SK-N-SH (cell line): ENCODE results near the gene SLC6A3. TPM values are rescaled to one million over a fixed set of nuclear protein-coding genes. Genes with fewer than 3 reads are reported as not detected.

Experiments
- CTCF ChIA-PET: fragments of 300-600, 350-600 bp; formaldehyde crosslinking; extraction: SDS; loops from one replicate; lab custom pipeline; 2021; lab: Yijun Ruan, JAX
- POLR2A ChIA-PET: fragments of 350-600 bp; sonication (Branson Sonifier 250); formaldehyde crosslinking; extraction: SDS; loops from one replicate; lab custom pipeline; 2020; ENCODE audit warnings: antibody characterized with exemption, inconsistent platforms; lab: Yijun Ruan, JAX
- DNase-seq: peaks from one replicate; pipeline ENCODE4 v3.0.0; 2012
- H2AFZ ChIP-seq: fragments of 200-600 bp; sonication (generic); 2 replicates; pipeline ENCODE4 v1.8.1; 2016; ENCODE audit warnings: antibody characterized with exemption, mild to moderate bottlenecking, low read depth
- H3F3A ChIP-seq: fragments of 200-600 bp; sonication (generic); replicated peaks from 2 replicates; pipeline ENCODE3; 2016; ENCODE audit warnings: antibody characterized with exemption, mild to moderate bottlenecking; ENCODE audit not compliant: insufficient read depth
- H3K27ac ChIP-seq, 2 experiments: fragments of 200-500 bp in 1 of 2; fragments of 200-600 bp in 1 of 2; sonication (Bioruptor generic) in 1 of 2; sonication (generic), shearing (Covaris generic) in 1 of 2; 2 replicates each; pipeline versions ENCODE4 v1.5.1 to v1.6.1; 2014 to 2016; ENCODE audit warnings: low read depth in 2 of 2, inconsistent platforms in 1 of 2, low read length in 1 of 2, mild to moderate bottlenecking in 1 of 2, mixed read lengths in 1 of 2
- H3K27me3 ChIP-seq: fragments of 200-600 bp; sonication (generic), shearing (Covaris generic); 2 replicates; pipeline ENCODE4 v1.6.1; 2016; ENCODE audit warnings: mixed run types; ENCODE audit not compliant: insufficient read depth
- H3K36me3 ChIP-seq, 2 experiments: fragments of 200-500 bp in 1 of 2; fragments of 200-600 bp in 1 of 2; sonication (Bioruptor generic) in 1 of 2; sonication (generic) in 1 of 2; replicated peaks in 1 of 2; 2 replicates each; pipeline versions ENCODE3 to v1.5.1; 2014 to 2016; ENCODE audit warnings: low read length in 1 of 2, mild to moderate bottlenecking in 1 of 2; ENCODE audit not compliant: insufficient read depth in 2 of 2, control insufficient read depth in 1 of 2
- H3K4me1 ChIP-seq, 2 experiments: fragments of 200-500 bp in 1 of 2; fragments of 200-600 bp in 1 of 2; sonication (Bioruptor generic) in 1 of 2; sonication (generic), shearing (Covaris generic) in 1 of 2; 2 replicates each; pipeline versions ENCODE4 v1.5.1 to v1.6.1; 2014 to 2016; ENCODE audit warnings: low read depth in 1 of 2, low read length in 1 of 2, mixed run types in 1 of 2; ENCODE audit not compliant: insufficient read depth in 2 of 2, control insufficient read depth in 1 of 2
- H3K4me2 ChIP-seq: fragments of 200-600 bp; sonication (generic), shearing (Covaris generic); 2 replicates; pipeline ENCODE4 v1.6.1; 2017; ENCODE audit warnings: mixed run types
- H3K4me3 ChIP-seq, 2 experiments: fragments of 200-500 bp in 1 of 2; fragments of 200-600 bp in 1 of 2; sonication (Bioruptor generic) in 1 of 2; sonication (generic), shearing (Covaris generic) in 1 of 2; 2 replicates each; pipeline versions ENCODE4 v1.5.1 to v1.8.1; 2014 to 2016; ENCODE audit warnings: low read depth in 2 of 2, inconsistent platforms in 1 of 2, low read length in 1 of 2, mild to moderate bottlenecking in 1 of 2, mixed read lengths in 1 of 2, moderate library complexity in 1 of 2
- H3K79me2 ChIP-seq: fragments of 200-600 bp; sonication (generic); 2 replicates; pipeline ENCODE4 v1.8.1; 2017; ENCODE audit warnings: mild to moderate bottlenecking; ENCODE audit not compliant: insufficient read depth
- H3K9ac ChIP-seq: fragments of 200-600 bp; sonication (generic); 2 replicates; pipeline ENCODE4 v1.6.1; 2017; ENCODE audit warnings: mixed run types
- H3K9me2 ChIP-seq: fragments of 200-600 bp; sonication (generic); 2 replicates; pipeline ENCODE4 v1.6.1; 2017; ENCODE audit warnings: mixed run types
- H3K9me3 ChIP-seq: fragments of 200-600 bp; sonication (generic); 2 replicates; pipeline ENCODE4 v1.6.1; 2017; ENCODE audit warnings: mixed run types, mild to moderate bottlenecking, moderate library complexity
- H4K20me1 ChIP-seq: fragments of 200-600 bp; sonication (generic); 2 replicates; pipeline ENCODE4 v1.6.1; 2017; ENCODE audit warnings: mild to moderate bottlenecking, mixed run types; ENCODE audit not compliant: insufficient read depth
- ELF1 ChIP-seq: IDR thresholded peaks from 2 replicates; pipeline ENCODE4 v1.4.0; 2012
- EZH2phosphoT487 ChIP-seq: fragments of 200-600 bp; sonication (generic); IDR thresholded peaks from 2 replicates; pipeline ENCODE4 v1.6.1; 2017; ENCODE audit warnings: low read depth, mixed run types, mild to moderate bottlenecking, antibody characterized with exemption, moderate library complexity, borderline replicate concordance
- FOSL2 ChIP-seq: IDR thresholded peaks from 2 replicates; pipeline ENCODE4 v1.4.0; 2012; ENCODE audit warnings: low read depth, mild to moderate bottlenecking, moderate library complexity, borderline replicate concordance
- MEF2A ChIP-seq: IDR thresholded peaks from 2 replicates; pipeline ENCODE4 v1.4.0; 2012; ENCODE audit warnings: low read depth, borderline replicate concordance
- MXI1 ChIP-seq: IDR thresholded peaks from 2 replicates; pipeline ENCODE4 v1.6.1; 2012; ENCODE audit warnings: mild to moderate bottlenecking, low read depth, low read length, improper control_type of control experiment
- NFIC ChIP-seq: IDR thresholded peaks from 2 replicates; pipeline ENCODE4 v1.4.0; 2012; ENCODE audit warnings: borderline replicate concordance
- NRF1 ChIP-seq: IDR thresholded peaks from 2 replicates; pipeline ENCODE4 v1.6.1; 2012; ENCODE audit warnings: low read depth, mild to moderate bottlenecking, low read length
- POLR2AphosphoS5 ChIP-seq: IDR thresholded peaks from 2 replicates; pipeline ENCODE4 v1.6.1; 2012; ENCODE audit warnings: low read depth, low read length
- RCOR1 ChIP-seq: fragments of 150-350 bp; IDR thresholded peaks from 2 replicates; pipeline ENCODE4 v1.6.1; 2017; ENCODE audit warnings: antibody characterized with exemption, low read length
- RXRA ChIP-seq: IDR thresholded peaks from 2 replicates; pipeline ENCODE4 v1.4.0; 2012; ENCODE audit warnings: low read depth, mild to moderate bottlenecking, borderline replicate concordance
- WGBS: methylation state at CpG from one replicate; pipeline ENCODE4 v1.1.6; 2017; ENCODE audit warnings: low lambda C conversion rate; 5-methylcytosine and 5-hydroxymethylcytosine counted together
- polyA plus RNA-seq, 3 experiments: library from polyadenylated mRNA; depleted of rRNA; stranded (reverse); fragments of >200 nt; gene quantifications; 2 replicates each; pipeline ENCODE4 v1.2.3, GENCODE V29; 2012
- TF ChIP-seq, protein P1 (sequence below): fragments of 200-600 bp; sonication (generic); IDR thresholded peaks from 2 replicates; pipeline ENCODE4 v1.6.1; 2017; ENCODE audit warnings: antibody characterized with exemption, mild to moderate bottlenecking, moderate library complexity
- TF ChIP-seq, protein P2 (sequence below): fragments of 150-350 bp; IDR thresholded peaks from 2 replicates; pipeline ENCODE4 v1.6.1; 2016; ENCODE audit warnings: mild to moderate bottlenecking, low read depth, low read length

SLC6A3 gene
- polyA plus RNA-seq, 1 of the 3 experiments (the other 2 are of a cell fraction), result not detected

DNA sequence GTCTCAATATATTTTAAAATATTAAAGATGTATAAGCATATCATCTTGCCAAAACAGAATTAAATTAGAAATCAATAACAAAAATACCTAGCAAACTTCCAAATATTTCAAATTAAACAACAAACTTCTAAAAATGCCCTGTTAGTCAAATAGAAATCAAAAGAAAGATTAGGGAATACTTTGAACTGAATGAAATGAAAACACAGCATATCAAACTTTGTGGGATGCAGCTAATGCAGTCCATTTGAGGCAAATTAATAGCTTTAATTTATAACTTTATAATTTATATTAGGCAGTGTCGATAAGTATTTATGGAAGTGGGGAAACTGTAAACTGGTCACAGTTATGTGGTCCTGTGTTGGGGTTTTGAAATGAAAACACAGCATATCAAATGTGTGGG is 17.1 kb downstream of the SLC6A3 start:
- Histone ChIP-seq H3K4me1 (no peaks in the 10 kb centered on the region), H3K9me3 (peaks cover 9% of the 10 kb centered on the region; the same call in 1 of the 2 replicates), H3K4me3 (no peak overlapping the region; a peak in 1 of 4 replicates), H3K27ac (no peak overlapping the region), H3K9me2 (no peaks in the 10 kb centered on the region), H3K27me3 (no peaks in the 10 kb centered on the region), H3F3A (no peaks in the 10 kb centered on the region), H3K4me2 (no peak overlapping the region), H3K79me2 (no peaks in the 10 kb centered on the region), H3K9ac (no peak overlapping the region), H4K20me1 (no peaks in the 10 kb centered on the region), H3K36me3 (no peaks in the 10 kb centered on the region), H2AFZ (no peak overlapping the region)
- CTCF ChIA-PET, result no interaction called here
- 4% methylated on average over 1 of the region's 1 CpG for WGBS
- POLR2A ChIA-PET, result no interaction called here
- DNase-seq, result no peak
- TF ChIP-seq, protein P1, sequence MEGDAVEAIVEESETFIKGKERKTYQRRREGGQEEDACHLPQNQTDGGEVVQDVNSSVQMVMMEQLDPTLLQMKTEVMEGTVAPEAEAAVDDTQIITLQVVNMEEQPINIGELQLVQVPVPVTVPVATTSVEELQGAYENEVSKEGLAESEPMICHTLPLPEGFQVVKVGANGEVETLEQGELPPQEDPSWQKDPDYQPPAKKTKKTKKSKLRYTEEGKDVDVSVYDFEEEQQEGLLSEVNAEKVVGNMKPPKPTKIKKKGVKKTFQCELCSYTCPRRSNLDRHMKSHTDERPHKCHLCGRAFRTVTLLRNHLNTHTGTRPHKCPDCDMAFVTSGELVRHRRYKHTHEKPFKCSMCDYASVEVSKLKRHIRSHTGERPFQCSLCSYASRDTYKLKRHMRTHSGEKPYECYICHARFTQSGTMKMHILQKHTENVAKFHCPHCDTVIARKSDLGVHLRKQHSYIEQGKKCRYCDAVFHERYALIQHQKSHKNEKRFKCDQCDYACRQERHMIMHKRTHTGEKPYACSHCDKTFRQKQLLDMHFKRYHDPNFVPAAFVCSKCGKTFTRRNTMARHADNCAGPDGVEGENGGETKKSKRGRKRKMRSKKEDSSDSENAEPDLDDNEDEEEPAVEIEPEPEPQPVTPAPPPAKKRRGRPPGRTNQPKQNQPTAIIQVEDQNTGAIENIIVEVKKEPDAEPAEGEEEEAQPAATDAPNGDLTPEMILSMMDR, result no peak

DNA sequence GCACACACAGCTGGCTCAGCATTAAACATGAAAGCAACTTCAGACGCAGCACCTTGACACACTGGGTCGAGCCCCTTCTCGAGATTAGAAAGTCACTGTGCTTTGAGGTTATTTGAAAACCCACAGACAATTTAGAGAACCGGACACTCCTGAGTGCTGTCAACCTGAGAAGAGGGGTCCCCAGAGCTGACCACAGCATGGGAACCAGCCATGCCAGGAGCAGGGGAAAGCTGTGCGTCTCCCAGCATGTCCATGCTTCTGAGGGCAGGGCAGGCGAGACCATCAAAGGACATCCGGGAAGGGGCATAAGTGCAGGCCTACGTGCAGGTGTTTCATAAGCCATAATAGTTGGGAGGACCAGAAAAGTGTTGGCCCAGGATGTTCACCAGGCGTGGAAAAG is 20.5 kb downstream of the SLC6A3 start:
- no peak overlapping the region for H3K9ac ChIP-seq
- H3K4me3 ChIP-seq, result no peak overlapping the region
- no peaks in the 10 kb centered on the region; the same call in 1 of the 2 replicates for H3K27me3 ChIP-seq
- TF ChIP-seq NFIC (no peak), MEF2A (no peak), RXRA (no peak), NRF1 (no peak), POLR2AphosphoS5 (no peak), ELF1 (no peak), MXI1 (no peak), RCOR1 (no peak), FOSL2 (no peak), EZH2phosphoT487 (no peak)
- TF ChIP-seq, protein P2, sequence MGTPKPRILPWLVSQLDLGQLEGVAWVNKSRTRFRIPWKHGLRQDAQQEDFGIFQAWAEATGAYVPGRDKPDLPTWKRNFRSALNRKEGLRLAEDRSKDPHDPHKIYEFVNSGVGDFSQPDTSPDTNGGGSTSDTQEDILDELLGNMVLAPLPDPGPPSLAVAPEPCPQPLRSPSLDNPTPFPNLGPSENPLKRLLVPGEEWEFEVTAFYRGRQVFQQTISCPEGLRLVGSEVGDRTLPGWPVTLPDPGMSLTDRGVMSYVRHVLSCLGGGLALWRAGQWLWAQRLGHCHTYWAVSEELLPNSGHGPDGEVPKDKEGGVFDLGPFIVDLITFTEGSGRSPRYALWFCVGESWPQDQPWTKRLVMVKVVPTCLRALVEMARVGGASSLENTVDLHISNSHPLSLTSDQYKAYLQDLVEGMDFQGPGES, result no peak
- H3K36me3 ChIP-seq, result no peaks in the 10 kb centered on the region
- no peaks in the 10 kb centered on the region for H3K4me1 ChIP-seq
- DNase-seq, result no peak
- no peak overlapping the region for H2AFZ ChIP-seq
- ChIA-PET CTCF (no interaction called here), POLR2A (no interaction called here)
- no peak overlapping the region for H3K4me2 ChIP-seq
- no peak overlapping the region for H3K27ac ChIP-seq
- no peaks in the 10 kb centered on the region for H3K79me2 ChIP-seq
- WGBS, result 19% methylated on average over 9 of the region's 9 CpGs
- peaks cover 9% of the 10 kb centered on the region; the same call in 1 of the 2 replicates for H3K9me3 ChIP-seq
- no peaks in the 10 kb centered on the region for H4K20me1 ChIP-seq
- H3F3A ChIP-seq, result no peaks in the 10 kb centered on the region
- no peaks in the 10 kb centered on the region for H3K9me2 ChIP-seq
